ENCODE measurements around the gene TEX48.

- TF ChIP-seq SIN3A (IDR thresholded peaks at IDR 0.05; ENCODE audit: borderline replicate concordance, insufficient read depth, low read length) (no peak), FOXP2 (optimal IDR thresholded peaks at IDR 0.05; ENCODE audit: borderline replicate concordance, extremely low read depth, extremely low read length, insufficient read depth) (no peak)
Measured at GRCh38 chr9:114676901-114677300, 5.1 kb downstream of the TEX48 start.

All from PFSK-1 (cell line).